Epithelial cell of proximal tubule (primary cell): ENCODE data around the gene ARHGEF16. TPM values are rescaled to one million over a fixed set of nuclear protein-coding genes. Genes with fewer than 3 reads are reported as not detected.

Experiments
- DNase-seq: peaks from one replicate; pipeline ENCODE4 v3.0.0-alpha.2; 2011; ENCODE audit warnings: low read depth
- H3K4me3 ChIP-seq: 2 replicates; pipeline ENCODE4 v1.5.1; 2011; ENCODE audit warnings: low read depth, mild to moderate bottlenecking, low read length
- total RNA-seq: library from RNA; depleted of rRNA; stranded (reverse); fragments of >200 nt; gene quantifications from 2 replicates; pipeline ENCODE4 v1.2.3, GENCODE V29; 2015
- TF ChIP-seq, protein P1 (sequence below): conservative IDR thresholded peaks from 2 replicates; pipeline ENCODE4 v1.5.1; 2012; ENCODE audit warnings: low read depth, mild to moderate bottlenecking, low read length

Gene ARHGEF16
- total RNA-seq, 1 donor from 2014 or later, result 36.6 TPM

DNA sequence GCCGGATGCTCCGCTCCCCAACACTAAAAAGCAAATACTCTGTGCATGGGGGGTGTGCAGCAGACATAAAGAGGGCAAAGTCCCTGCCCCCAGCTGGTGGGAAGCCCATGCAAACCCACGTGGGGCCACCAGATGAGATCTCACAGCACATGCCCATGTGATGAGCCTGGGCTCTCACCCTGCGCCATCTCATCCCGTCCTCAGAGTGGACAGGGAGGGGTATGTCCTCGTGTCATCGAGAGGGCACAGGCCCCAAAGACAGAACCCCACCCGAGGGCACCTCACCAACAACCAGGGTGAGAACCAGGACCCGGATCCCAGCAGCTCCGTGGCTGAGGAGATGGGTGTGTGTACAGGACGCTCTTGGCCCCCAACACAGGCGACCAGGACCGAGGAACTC lies 25.1 kb upstream of the ARHGEF16 start:
- no peak for DNase-seq
- no peak overlapping the region for H3K4me3 ChIP-seq
- TF ChIP-seq, protein P1, sequence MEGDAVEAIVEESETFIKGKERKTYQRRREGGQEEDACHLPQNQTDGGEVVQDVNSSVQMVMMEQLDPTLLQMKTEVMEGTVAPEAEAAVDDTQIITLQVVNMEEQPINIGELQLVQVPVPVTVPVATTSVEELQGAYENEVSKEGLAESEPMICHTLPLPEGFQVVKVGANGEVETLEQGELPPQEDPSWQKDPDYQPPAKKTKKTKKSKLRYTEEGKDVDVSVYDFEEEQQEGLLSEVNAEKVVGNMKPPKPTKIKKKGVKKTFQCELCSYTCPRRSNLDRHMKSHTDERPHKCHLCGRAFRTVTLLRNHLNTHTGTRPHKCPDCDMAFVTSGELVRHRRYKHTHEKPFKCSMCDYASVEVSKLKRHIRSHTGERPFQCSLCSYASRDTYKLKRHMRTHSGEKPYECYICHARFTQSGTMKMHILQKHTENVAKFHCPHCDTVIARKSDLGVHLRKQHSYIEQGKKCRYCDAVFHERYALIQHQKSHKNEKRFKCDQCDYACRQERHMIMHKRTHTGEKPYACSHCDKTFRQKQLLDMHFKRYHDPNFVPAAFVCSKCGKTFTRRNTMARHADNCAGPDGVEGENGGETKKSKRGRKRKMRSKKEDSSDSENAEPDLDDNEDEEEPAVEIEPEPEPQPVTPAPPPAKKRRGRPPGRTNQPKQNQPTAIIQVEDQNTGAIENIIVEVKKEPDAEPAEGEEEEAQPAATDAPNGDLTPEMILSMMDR, result no peak

DNA sequence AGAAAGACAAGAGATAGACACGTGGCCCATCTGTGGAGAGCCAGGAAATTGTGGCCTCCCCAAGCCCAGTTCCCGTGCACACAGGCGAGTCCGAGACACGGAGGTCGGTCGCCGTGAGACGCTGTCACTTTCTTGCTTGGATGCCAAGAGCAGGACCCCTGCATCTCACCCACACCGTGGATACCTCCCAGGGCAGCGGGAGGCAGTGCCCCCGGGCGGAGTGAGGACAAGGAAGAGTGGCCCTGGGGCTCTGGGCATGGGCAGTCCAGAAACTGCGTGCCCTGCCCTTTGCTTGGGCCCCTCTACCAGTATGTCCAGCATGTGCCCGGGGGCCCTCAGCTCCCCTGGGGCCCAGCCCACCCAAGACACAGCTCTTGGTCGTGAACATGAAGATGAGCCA lies 24.7 kb upstream of the ARHGEF16 start:
- no peak overlapping the region for H3K4me3 ChIP-seq
- TF ChIP-seq, protein P1, result no peak
- DNase-seq, result no peak

DNA sequence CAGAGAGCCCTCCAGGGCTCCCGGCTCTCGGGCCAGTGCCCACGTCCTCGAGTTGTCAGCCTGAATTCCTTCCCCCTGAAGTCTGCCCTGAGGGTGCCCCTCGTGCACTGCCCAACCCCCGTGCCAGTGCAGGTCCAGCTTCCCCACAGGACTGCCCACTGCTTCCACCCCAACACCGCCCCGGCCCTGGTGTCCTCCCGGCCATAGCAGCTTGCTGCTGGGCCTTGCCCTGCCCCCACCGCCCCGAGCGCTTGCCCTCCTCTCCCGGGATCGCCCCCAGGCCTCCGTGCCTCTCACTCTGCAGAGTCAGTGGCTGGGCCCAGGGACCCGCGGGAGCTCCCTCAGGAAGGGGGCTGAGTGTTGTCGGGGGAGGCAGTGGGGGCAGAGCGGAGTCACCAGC lies 24.1 kb upstream of the ARHGEF16 start:
- DNase-seq, result no peak

DNA sequence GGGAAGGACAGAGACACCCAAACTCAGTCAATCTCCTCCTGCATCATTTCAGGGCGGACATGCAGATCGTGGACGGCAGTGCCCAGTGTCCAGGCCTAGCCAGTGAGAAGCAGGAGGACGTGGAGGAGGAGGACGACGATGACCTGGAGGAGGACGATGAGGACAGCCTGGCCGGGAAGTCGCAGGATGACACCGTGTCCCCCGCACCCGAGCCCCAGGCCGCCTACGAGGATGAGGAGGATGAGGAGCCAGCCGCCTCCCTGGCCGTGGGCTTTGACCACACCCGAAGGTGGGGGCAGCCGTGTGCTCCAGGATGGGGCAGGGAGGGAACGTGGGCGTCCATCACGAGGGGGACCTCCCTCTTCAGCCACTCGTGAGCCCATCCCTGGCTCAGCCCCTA lies 23.6 kb upstream of the ARHGEF16 start:
- TF ChIP-seq, protein P1, result no peak
- H3K4me3 ChIP-seq, result no peak overlapping the region
- DNase-seq, result no peak

More for the DNA sequence above, 24.1 kb upstream of the ARHGEF16 start:
- TF ChIP-seq, protein P1, result no peak
- H3K4me3 ChIP-seq, result no peak overlapping the region

DNA sequence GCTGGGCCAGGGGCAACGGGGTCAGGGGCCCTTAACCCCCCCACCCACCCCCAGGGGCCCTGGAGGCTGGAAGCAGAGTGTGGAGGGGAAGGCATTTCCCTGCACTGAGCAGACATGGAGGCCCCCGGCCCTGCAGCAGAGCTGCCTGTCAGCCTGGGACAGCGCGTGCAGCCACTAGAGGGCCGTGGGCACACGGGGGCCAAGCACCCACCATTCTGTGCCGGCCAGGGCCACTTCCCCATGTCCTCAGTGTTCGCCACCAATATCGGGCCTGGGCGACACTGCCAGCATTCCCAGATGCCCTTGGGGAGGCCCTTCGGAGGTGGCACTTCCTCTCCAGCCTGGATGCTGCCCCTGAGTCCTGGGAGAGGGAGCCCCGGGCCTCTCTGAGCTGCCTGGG lies 23.2 kb upstream of the ARHGEF16 start:
- DNase-seq, result no peak
- H3K4me3 ChIP-seq, result no peak overlapping the region
- TF ChIP-seq, protein P1, result peak; percentile 29

DNA sequence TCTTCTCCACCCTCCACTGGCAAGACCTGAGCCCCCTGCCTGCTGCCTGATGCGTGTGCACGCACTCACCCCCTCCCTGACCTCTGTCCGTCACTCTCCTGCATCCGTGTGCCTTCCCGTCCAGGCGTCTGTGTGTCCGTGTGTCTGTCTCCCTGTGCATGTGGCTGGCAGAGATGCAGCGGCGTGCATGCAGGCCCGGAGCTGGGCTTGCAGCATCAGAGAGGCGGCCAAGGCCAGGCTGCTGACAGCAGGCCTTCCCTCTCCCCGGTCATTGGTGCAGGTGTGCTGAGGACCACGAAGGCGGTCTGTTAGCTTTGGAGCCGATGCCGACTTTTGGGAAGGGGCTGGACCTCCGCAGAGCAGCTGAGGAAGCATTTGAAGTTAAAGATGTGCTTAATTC lies 22.8 kb upstream of the ARHGEF16 start:
- no peak overlapping the region for H3K4me3 ChIP-seq
- DNase-seq, result no peak
- TF ChIP-seq, protein P1, result no peak

DNA sequence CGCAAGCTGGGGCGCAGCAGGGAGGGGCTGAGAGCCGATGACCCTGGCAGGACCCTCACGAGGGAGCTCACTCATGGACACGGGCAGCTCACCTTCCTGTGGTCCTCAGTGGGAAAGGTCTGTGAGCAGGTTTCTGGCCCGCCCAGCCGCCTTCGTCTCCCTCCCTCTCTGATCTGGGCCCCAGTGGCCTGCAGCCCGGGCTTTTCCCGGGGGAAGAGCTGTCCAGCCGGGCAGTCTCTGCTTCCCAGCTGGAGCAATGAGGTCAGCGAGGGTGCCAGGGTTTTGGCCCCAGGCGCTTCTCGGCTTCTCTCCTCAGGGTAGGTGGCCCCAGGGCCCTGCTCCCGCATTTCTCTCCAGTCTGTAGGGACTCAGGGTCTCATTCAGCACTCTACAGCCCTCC lies 22.2 kb upstream of the ARHGEF16 start:
- H3K4me3 ChIP-seq, result no peak overlapping the region
- DNase-seq, result no peak
- TF ChIP-seq, protein P1, result no peak
